ENCODE measurements around the gene REX1BD.
A peak's percentile ranks its signal among the peaks of the same experiment; 100 is the strongest.

Gene REX1BD

DNA sequence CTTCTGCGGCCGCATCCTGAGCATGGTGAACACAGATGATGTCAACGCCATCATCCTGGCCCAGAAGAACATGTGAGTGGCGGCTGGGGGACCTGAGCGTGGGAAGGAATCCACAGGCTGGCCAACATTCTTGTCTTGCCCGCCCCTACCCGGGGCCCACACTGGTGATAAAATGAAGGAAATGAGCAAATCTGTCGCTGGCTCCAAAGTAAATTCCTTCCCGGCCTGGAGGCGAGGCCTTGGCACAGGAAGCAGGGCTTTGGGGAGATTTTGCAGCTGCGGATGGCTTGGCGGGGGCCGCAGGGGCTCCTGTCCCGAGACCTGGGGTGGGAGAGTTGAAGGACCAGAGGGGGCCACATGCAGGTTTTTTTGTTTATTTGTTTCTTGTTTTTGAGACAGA lies 26.5 kb upstream of the REX1BD start:
- H3K27ac Mint-ChIP-seq: peak overlapping the region; percentile 56
- H3K27me3 Mint-ChIP-seq: no peaks in the 10 kb centered on the region
- DNase-seq: no peak
- peaks cover 22% of the 10 kb centered on the region for H3K4me1 Mint-ChIP-seq (ENCODE audit: low read depth)
- H3K9me3 Mint-ChIP-seq: no peaks in the 10 kb centered on the region
- peaks cover 82% of the 10 kb centered on the region for H3K36me3 Mint-ChIP-seq (ENCODE audit: low read depth)
- H3K4me3 Mint-ChIP-seq: no peak overlapping the region

DNA sequence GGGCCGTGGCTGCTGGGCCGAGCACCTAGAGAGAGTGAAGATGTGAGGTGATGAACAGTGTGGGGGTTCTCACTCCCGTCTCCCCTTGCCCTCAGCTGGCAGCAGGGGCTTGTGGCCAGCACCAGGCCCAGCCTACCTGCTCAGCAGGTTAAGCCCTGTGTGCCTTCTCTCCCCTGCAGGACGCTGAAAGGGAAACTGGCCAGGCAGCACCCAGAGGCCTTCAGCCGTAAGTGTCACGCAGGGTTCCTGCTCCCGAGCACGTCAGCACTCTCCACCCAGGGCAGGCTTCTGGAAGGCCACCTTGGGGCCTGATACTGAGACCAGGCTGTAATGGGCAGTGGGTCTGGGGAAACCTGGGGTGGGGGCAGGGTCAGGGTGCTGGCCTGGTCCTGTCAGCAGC lies 21.6 kb upstream of the REX1BD start:
- Mint-ChIP-seq H3K4me1 (ENCODE audit: low read depth) (peaks cover 4% of the 10 kb centered on the region), H3K4me3 (no peak overlapping the region), H3K27me3 (no peaks in the 10 kb centered on the region), H3K36me3 (ENCODE audit: low read depth) (peaks cover 88% of the 10 kb centered on the region), H3K27ac (no peak overlapping the region), H3K9me3 (no peaks in the 10 kb centered on the region)
- no peak for DNase-seq

DNA sequence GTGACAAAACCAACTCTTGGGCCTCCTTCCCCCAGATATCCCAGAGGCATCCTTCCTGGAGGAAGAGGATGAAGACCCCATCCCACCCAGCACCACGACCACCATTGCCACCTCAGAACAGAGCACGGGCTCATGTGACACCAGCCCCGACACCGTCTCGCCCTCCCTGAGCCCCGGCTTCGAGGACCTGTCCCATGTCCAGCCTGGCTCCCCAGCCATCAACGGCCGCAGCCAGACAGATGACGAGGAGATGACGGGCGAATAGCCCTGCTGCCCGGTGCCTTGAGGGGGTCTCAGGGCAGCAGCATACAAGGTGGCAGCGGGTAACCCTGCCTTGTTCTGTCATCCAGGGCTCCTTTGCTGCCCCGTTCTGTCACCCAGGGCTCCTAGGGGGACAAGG lies 20.2 kb upstream of the REX1BD start:
- peaks cover 14% of the 10 kb centered on the region for H3K4me1 Mint-ChIP-seq (ENCODE audit: low read depth)
- no peak overlapping the region for H3K4me3 Mint-ChIP-seq
- no peak overlapping the region for H3K27ac Mint-ChIP-seq
- no peaks in the 10 kb centered on the region for H3K27me3 Mint-ChIP-seq
- H3K9me3 Mint-ChIP-seq: no peaks in the 10 kb centered on the region
- H3K36me3 Mint-ChIP-seq (ENCODE audit: low read depth): peaks cover 88% of the 10 kb centered on the region
- DNase-seq: no peak

DNA sequence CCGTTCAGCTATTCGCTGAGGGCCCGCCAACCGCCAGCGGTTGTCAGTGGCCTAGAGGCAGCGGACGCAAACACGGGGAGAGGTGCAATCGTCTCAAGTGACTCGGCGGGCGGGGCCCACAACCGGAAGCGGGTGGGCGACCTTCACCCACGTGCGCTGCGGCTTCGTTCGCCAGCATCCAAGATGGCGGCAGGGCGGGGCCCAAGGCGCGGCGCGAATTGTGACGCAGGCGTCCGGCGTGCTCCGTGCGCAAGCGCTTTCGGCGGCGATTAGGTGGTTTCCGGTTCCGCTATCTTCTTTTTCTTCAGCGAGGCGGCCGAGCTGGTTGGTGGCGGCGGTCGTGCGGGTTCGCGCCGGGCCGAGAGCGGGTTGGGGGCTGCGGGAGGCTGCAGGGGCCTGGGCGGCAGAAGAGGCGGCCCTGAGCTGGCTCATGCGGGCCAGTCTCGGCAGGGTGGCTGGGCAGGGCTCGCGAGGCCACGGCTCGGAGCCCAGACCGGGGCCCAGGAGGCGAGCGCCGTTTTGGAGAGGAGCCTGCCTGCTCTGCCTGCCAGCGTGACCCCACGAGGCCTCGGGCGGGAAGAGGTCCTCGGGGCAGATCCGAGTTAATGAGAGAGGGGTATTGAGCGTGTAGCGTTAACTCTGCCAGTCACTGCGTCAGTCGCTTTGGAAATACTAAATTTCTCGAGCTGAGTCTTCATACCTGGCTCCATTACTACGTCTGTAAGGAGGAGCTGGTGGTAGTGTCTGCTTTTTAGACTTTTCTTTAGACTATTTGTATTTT lies 16.8 kb upstream of the REX1BD start, which contains the start of gene UBA52:
Gene UBA52 (plus strand): TSS at position 294 of the 781 bp plus-strand sequence. CDS start 1,444 bp downstream, outside the sequence.
- peak; percentile 100 for DNase-seq
- peaks cover 33% of the 10 kb centered on the region for H3K4me1 Mint-ChIP-seq (ENCODE audit: low read depth)
- peak within 1 kb of the TSS; percentile 94 for H3K4me3 Mint-ChIP-seq
- peak within 1 kb of the TSS; percentile 97 for H3K27ac Mint-ChIP-seq
- peaks cover 91% of the 10 kb centered on the region for H3K36me3 Mint-ChIP-seq (ENCODE audit: low read depth)
- no peaks in the 10 kb centered on the region for H3K27me3 Mint-ChIP-seq
- H3K9me3 Mint-ChIP-seq: no peaks in the 10 kb centered on the region

DNA sequence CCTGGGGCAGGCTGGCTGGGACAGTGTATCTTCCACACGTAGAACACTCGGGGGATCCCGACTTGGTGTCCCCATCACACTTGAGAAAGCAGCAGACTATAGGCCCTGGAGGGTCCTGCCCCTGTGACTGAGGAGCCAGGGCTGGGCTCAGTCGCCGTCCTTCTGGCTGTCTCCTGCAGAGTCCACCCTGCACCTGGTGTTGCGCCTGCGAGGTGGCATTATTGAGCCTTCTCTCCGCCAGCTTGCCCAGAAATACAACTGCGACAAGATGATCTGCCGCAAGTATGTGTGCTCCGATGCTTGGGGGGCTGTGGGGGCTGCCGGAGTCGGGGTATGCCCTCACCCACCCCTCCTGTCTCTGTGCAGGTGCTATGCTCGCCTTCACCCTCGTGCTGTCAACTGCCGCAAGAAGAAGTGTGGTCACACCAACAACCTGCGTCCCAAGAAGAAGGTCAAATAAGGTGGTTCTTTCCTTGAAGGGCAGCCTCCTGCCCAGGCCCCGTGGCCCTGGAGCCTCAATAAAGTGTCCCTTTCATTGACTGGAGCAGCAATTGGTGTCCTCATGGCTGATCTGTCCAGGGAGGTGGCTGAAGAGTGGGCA lies 13.8 kb upstream of the REX1BD start:
- Mint-ChIP-seq H3K4me3 (peak overlapping the region; percentile 94), H3K27ac (peak overlapping the region; percentile 97)
- no peak for DNase-seq

DNA sequence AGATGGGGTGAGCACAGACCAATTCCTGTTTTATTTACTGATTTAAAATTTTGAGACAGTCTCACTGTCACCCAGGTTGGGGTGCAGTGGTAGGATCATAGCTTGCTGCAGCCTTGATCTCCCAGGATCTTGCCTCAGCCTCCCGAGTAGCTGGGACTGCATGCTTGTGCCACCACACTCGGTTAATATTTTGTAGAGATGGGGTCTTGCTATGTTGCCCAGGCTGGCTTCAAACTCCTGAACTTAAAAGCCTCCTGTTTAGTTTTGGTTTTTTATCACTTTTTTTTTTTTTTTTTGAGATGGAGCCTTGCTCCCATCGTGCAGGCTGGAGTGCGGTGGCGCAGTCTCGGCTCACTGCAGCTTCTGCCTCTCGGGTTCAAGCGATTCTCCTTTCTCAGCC lies 12.2 kb upstream of the REX1BD start:
- H3K36me3 Mint-ChIP-seq (ENCODE audit: low read depth): peaks cover 73% of the 10 kb centered on the region

More for the DNA sequence above, 13.8 kb upstream of the REX1BD start:
- Mint-ChIP-seq H3K36me3 (ENCODE audit: low read depth) (peaks cover 80% of the 10 kb centered on the region), H3K27me3 (no peaks in the 10 kb centered on the region), H3K4me1 (ENCODE audit: low read depth) (peaks cover 42% of the 10 kb centered on the region), H3K9me3 (no peaks in the 10 kb centered on the region)

DNA sequence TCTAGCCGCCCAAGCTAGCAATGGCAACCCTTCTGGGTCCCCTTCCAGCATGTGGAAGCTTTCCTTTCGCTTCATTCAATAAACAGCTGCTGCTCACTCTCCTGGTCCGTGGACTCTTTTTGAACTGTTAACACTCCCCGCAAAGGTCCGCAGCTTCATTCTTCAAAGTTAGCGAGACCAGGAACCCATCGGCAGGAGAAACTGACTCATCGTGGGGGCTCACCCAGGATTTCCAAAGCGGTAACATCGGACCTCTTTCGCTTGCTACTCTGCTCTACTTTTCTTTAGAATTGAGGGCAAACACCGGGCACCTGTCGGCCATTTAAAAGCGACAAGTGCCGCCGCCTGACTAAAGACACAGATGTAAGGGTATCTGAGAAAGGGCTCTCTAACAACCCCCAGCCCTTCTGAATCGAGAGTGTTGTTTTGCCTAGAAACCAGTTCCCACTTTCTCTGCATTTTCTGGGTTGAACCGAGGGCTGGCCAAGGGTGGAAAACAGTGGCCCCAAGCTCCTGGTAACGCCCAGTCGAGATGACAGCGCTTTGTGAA lies 11.2 kb upstream of the REX1BD start:
- Mint-ChIP-seq H3K27me3 (no peaks in the 10 kb centered on the region), H3K9me3 (no peaks in the 10 kb centered on the region), H3K36me3 (ENCODE audit: low read depth) (peaks cover 63% of the 10 kb centered on the region), H3K4me3 (no peak overlapping the region), H3K4me1 (ENCODE audit: low read depth) (peaks cover 37% of the 10 kb centered on the region), H3K27ac (peak overlapping the region; percentile 44)
- no peak for DNase-seq

More for the DNA sequence above, 12.2 kb upstream of the REX1BD start:
- Mint-ChIP-seq H3K27me3 (no peaks in the 10 kb centered on the region), H3K9me3 (no peaks in the 10 kb centered on the region), H3K27ac (peak overlapping the region; percentile 97), H3K4me1 (ENCODE audit: low read depth) (peaks cover 40% of the 10 kb centered on the region), H3K4me3 (no peak overlapping the region)
- DNase-seq: no peak

DNA sequence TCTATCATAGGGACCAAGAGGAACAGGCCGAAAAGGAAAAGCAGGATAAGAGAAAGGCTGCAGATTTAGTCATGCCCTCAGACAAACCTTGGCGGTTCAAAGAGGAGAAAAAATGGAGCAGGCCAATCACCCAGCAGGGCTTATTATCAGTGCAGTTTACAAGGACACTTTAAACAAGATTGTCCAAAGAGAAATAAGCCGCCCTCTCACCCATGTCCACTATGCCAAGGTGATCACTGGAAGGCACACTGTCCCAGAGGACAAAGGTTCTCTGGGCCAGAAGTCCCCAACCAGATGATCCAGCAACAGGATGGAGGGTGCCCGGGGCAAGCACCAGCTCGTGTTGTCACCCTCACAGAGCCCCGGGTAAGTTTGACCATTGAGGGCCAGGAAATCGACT lies 8.3 kb upstream of the REX1BD start:
- Mint-ChIP-seq H3K4me3 (no peak overlapping the region), H3K4me1 (ENCODE audit: low read depth) (peaks cover 14% of the 10 kb centered on the region), H3K27me3 (no peaks in the 10 kb centered on the region), H3K27ac (no peak overlapping the region), H3K9me3 (no peaks in the 10 kb centered on the region), H3K36me3 (ENCODE audit: low read depth) (peaks cover 34% of the 10 kb centered on the region)
- no peak for DNase-seq

DNA sequence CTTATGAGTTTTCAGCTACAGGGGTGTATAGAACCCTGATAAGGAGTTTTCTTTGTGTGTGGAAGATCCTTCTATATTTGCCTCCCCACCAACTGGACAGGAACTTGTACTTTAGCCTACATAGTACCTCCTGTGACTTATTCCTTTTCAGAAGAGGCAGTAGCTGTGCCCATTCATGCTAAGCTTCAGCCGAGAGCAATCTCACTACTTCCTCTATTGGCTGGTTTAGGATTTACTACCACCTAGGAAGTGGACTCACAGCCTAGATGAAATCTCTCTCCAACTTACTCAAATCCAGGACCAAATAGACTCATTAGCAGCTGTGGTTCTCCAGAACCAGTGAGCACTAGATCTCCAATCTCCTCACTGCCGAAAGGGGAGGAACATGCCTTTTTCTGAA lies 2.3 kb upstream of the REX1BD start:
- Mint-ChIP-seq H3K27ac (no peak overlapping the region), H3K9me3 (no peaks in the 10 kb centered on the region), H3K4me3 (no peak overlapping the region), H3K36me3 (ENCODE audit: low read depth) (peaks cover 17% of the 10 kb centered on the region), H3K4me1 (ENCODE audit: low read depth) (peaks cover 36% of the 10 kb centered on the region), H3K27me3 (no peaks in the 10 kb centered on the region)
- DNase-seq: no peak

DNA sequence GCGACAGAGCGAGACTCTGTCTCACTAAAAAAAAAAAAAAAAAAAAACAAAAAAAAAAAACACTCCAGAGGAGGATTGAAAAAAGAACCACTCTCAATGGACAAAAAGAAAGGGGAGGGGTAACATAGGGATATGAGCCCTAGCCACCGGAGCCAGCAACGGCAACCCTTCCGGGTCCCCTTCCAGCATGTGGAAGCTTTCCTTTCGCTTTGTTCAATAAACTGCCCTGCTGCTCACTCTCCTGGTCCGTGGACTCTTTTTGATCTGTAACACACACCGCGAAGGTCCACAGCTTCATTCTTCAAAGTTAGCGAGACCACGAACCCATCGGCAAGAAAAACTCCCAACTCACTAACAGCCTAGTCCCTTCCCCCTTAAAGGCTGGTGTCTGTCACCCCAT lies 1.0 kb upstream of the REX1BD start:
- Mint-ChIP-seq H3K4me1 (ENCODE audit: low read depth) (peaks cover 36% of the 10 kb centered on the region), H3K4me3 (peak overlapping the region; percentile 86), H3K9me3 (no peaks in the 10 kb centered on the region)

DNA sequence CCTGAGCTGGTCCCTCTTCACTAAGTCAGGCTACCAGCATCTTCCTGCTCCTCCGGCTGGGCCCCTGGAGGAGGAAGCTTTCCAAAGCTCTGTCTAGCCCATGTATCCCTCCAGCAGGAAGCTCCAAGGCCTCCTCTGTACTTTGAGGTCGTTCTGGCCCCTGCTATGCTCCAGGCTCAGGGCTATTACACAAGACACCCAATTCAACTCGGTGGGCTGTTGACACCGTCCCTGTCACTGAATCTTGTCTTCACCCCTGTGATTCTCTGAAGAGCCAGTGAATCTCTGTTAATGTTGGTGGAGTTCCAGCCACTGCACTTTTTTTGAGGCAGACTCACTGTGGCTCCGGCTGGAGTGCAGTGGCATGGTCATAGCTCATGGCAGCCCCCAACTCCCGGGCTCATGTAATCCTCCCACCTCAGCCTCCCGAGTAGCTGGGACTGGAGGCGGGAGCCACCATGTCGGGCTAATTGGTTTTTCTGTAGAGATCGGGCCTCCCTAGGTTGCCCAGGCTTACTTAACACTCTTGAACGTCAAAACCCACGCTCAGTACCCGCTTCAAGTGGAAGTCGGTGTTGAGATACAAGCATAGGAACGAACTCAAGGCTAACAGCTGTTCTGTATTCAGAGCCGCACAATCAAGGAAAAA lies 512 bp upstream of the REX1BD start:
- no peaks in the 10 kb centered on the region for H3K27me3 Mint-ChIP-seq
- peaks cover 38% of the 10 kb centered on the region for H3K4me1 Mint-ChIP-seq (ENCODE audit: low read depth)
- peaks cover 30% of the 10 kb centered on the region for H3K36me3 Mint-ChIP-seq (ENCODE audit: low read depth)
- H3K27ac Mint-ChIP-seq: peak overlapping the region; percentile 96
- H3K9me3 Mint-ChIP-seq: no peaks in the 10 kb centered on the region
- no peak for DNase-seq
- H3K4me3 Mint-ChIP-seq: peak overlapping the region; percentile 86

More for the DNA sequence above, 1.0 kb upstream of the REX1BD start:
- peaks cover 27% of the 10 kb centered on the region for H3K36me3 Mint-ChIP-seq (ENCODE audit: low read depth)
- DNase-seq: no peak
- H3K27me3 Mint-ChIP-seq: no peaks in the 10 kb centered on the region
- H3K27ac Mint-ChIP-seq: peak overlapping the region; percentile 96

DNA sequence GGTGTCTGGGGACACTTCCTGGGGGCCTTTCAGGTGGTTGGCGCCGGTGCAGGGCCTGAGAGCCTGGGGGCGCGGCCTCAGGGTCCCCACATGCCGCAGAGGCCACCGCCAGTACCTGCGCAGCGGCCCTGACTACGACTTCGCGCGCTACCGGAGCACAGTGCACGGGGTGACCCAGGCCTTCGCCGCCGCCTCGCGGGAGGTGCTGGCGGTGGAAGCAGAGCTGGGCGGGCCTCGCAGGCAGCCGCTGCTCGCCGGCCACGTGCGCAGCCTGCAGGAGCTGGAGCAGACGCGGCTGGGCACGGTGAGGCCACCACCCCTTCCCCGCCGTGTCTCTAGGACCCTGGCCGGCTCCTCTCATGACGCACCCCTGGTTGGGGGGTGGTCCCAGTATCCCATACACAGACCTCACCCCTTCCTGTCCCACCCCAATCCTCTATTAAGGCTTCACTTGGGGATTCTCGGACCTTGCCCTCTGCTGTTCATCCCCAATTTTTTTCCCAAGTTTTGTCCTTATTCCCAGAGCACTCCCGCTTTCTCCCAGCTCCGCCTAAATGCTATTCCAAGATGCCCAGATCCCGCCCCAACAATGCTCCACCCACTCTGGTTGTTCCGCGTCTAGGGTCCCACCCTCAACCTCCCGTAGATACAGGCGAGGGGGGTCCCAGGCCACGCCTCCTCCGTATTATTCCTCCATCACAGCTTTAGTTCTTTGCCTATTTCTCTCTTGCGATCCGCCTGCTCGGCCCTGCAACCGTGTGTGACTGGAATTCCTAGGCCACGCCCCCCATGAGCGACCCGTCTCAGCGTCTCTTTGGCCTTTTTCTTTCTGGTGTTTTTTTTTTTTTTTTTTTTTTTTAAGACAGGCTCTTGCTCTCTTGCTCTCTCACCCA lies 1.0 kb downstream of the REX1BD start:
- Mint-ChIP-seq H3K27ac (peak overlapping the region; percentile 96), H3K4me3 (peak overlapping the region; percentile 86)

DNA sequence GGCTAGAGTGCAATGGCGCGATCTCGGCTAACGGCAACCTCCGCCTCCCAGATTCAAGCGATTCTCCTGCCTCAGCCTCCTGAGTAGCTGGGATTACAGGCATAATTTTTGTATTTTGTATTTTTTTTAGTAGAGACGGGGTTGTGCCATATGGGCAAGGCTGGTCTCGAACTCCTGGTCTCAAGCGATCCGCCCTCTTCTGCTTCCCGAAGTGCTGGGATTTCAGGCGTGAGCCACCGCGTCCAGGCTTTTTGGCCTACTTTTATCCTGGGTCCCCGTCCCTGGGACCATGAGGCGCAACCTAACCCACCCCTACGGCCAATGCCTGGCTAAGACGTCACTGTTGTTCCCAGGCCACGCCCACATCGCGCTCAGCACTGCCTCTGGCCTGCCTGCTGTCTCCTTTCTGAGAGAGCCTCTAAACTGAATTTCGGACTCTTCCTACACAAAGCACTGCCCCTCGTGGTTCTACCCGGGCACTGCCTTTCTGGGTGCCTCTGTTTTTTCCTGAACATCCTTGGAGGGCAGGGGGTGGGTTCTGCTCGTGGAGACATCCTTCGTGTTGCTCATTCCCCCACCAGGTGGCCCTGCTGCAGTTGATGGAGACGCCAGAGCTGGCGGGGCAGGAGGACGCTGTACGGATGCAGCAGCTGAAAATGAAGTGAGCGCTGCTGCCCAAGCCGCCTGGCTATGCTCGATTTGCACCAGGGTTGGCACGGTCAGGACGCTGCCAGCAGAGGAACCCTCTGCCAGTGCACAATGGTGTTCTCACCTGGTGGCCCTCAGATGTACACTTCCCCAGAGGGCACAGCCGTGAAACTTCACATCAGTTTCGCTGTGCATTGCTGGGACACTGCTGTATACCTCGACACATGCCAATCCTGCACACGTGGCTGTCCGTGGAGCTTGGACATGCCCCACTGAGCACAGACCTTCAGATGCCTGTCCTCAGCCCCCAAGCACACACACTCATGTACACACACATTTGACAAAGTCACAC lies 2.0 kb downstream of the REX1BD start:
- peak overlapping the region; percentile 86 for H3K4me3 Mint-ChIP-seq
- no peaks in the 10 kb centered on the region for H3K9me3 Mint-ChIP-seq
- peaks cover 30% of the 10 kb centered on the region for H3K36me3 Mint-ChIP-seq (ENCODE audit: low read depth)
- H3K27ac Mint-ChIP-seq: peak overlapping the region; percentile 77
- no peak for DNase-seq
- H3K27me3 Mint-ChIP-seq: no peaks in the 10 kb centered on the region
- H3K4me1 Mint-ChIP-seq (ENCODE audit: low read depth): peaks cover 48% of the 10 kb centered on the region

More for the DNA sequence above, 1.0 kb downstream of the REX1BD start:
- no peak for DNase-seq
- peaks cover 46% of the 10 kb centered on the region for H3K4me1 Mint-ChIP-seq (ENCODE audit: low read depth)
- peaks cover 30% of the 10 kb centered on the region for H3K36me3 Mint-ChIP-seq (ENCODE audit: low read depth)
- no peaks in the 10 kb centered on the region for H3K27me3 Mint-ChIP-seq
- H3K9me3 Mint-ChIP-seq: no peaks in the 10 kb centered on the region

Data from activated T-cell treated with anti-CD3 and anti-CD28 coated beads, Interleukin-2, amount 50 U/mL, for 24 hours (primary cell).